Measurements from ENCODE around the gene CIZ1.
A peak's percentile ranks its signal among the peaks of the same experiment; 100 is the strongest.

The CIZ1 gene

DNA sequence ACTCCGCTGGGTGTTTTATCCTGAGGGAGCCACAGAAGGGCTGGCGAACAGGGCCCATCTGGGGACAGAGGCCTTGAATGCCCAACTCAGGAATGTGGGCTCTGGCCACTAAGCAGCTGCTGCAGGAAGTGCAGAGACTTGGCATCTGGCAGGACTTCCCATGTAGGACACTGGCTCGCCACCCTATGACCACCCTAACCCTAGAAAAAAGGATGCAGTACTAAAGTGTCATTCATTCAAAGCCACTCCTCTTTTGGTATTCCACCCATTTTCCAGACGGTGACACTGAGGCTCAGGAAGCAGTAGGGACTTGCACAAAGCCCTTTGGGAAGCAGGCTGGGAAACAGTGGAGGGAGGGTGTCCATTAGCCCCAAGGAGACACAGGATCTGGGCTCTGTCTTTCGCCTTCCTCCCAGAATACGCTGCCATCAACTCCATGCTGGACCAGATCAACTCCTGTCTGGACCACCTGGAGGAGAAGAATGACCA, 28.3 kb downstream of the CIZ1 start:
- Histone ChIP-seq H3K18ac (ENCODE audit: low read depth in 1 of 2, low read length in 2 of 2) (no peak overlapping the region), H2BK5ac (ENCODE audit: low read depth, low read length, poor library complexity, severe bottlenecking) (no peak overlapping the region), H2AFZ (ENCODE audit: low read depth, low read length) (no peak overlapping the region), H3K4me2 (ENCODE audit: low read length, poor library complexity, severe bottlenecking) (no peak overlapping the region), H2AK5ac (ENCODE audit: low read length, severe bottlenecking) (no peak overlapping the region), H3K4me1 (ENCODE audit: control insufficient read depth, insufficient read depth, low read depth, low read length) (peaks cover 15% of the 10 kb centered on the region), H3K27me3 (ENCODE audit: control insufficient read depth in 1 of 2, insufficient read depth in 1 of 2, low read length in 2 of 2) (no peaks in the 10 kb centered on the region), H2BK15ac (ENCODE audit: low read depth, poor library complexity, severe bottlenecking) (no peak overlapping the region), H3K23ac (ENCODE audit: low read length in 2 of 2) (no peak overlapping the region), H3K14ac (ENCODE audit: low read length in 2 of 2) (no peak overlapping the region), H3K36me3 (ENCODE audit: control insufficient read depth in 1 of 2, insufficient read depth in 2 of 2, low read depth in 1 of 2, low read length in 2 of 2) (peaks cover 56 to 62% of the 10 kb centered on the region in 2 experiments), H3K4ac (ENCODE audit: low read depth in 1 of 2, low read length in 2 of 2) (no peak overlapping the region), H4K91ac (ENCODE audit: low read length) (no peak overlapping the region), H3K27ac (ENCODE audit: low read length, poor library complexity, severe bottlenecking) (no peak overlapping the region), H3K9me3 (ENCODE audit: control insufficient read depth, low read length) (no peaks in the 10 kb centered on the region), H3K9ac (ENCODE audit: low read length) (no peak overlapping the region), H2BK12ac (ENCODE audit: low read length in 2 of 2) (no peak overlapping the region), H2BK120ac (ENCODE audit: low read depth, low read length) (no peak overlapping the region), H3K79me1 (replicated peaks; ENCODE audit: low read length, poor library complexity, severe bottlenecking) (peaks cover 26% of the 10 kb centered on the region), H3K4me3 (ENCODE audit: insufficient read depth in 1 of 2, low read depth in 1 of 2, low read length in 2 of 2) (no peak overlapping the region), H4K8ac (ENCODE audit: low read length) (no peak overlapping the region)
- no peak for DNase-seq
- WGBS = 93% methylated on average over 6 of the region's 6 CpGs

DNA sequence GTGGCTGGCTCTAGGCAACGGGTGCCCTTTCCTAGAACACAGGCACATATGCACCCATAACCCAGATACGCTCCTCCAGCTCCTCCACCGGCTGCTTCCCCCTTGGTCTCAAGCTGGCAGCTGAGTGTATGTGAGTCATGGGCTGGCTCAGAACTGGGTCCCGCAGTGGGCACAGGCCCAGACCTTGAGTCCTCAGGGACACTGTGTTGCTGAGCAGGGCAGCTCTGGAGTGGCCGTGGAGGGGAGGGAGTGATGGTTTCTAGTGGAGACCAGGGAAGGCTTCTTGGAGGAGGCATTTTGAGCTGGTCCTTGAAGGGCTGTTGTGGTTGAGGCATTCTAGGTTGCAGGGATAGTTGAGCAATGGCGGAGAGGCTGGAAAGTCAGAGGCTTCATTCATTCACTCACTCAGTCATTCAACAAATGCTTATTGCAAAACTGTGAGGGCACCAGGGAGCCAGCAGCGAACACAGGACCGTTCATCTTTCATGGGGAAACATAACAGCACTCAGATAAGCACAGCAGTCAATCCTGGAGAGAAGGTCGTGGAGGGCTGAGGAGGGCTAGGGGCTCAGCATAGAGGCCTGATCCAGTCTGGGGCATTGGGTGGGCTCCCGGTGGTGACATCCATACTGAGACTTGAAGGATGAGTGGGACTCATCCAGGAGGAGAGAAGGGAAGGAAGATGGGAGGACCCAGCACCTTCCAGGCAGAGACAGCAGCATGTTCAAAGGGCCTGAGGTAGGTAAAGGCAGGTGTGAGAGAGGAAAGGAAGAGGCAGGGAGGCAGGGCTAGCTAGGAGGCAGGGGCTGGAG, 29.0 kb downstream of the CIZ1 start:
- no peak overlapping the region for H3K4ac ChIP-seq (ENCODE audit: low read depth in 1 of 2, low read length in 2 of 2)
- no peak overlapping the region for H3K18ac ChIP-seq (ENCODE audit: low read depth in 1 of 2, low read length in 2 of 2)
- H3K23ac ChIP-seq (ENCODE audit: low read length in 2 of 2) = no peak overlapping the region
- H3K4me1 ChIP-seq (ENCODE audit: control insufficient read depth, insufficient read depth, low read depth, low read length) = peaks cover 15% of the 10 kb centered on the region
- 94% methylated on average over 10 of the region's 10 CpGs for whole genome bisulfite sequencing
- no peak overlapping the region for H4K8ac ChIP-seq (ENCODE audit: low read length)
- peaks cover 49 to 56% of the 10 kb centered on the region in 2 experiments for H3K36me3 ChIP-seq (ENCODE audit: control insufficient read depth in 1 of 2, insufficient read depth in 2 of 2, low read depth in 1 of 2, low read length in 2 of 2)
- no peak overlapping the region for H2BK5ac ChIP-seq (ENCODE audit: low read depth, low read length, poor library complexity, severe bottlenecking)
- H3K79me1 ChIP-seq (replicated peaks; ENCODE audit: low read length, poor library complexity, severe bottlenecking) = peaks cover 25% of the 10 kb centered on the region
- no peak overlapping the region for H2BK15ac ChIP-seq (ENCODE audit: low read depth, poor library complexity, severe bottlenecking)
- no peak overlapping the region for H3K4me3 ChIP-seq (ENCODE audit: insufficient read depth in 1 of 2, low read depth in 1 of 2, low read length in 2 of 2)
- no peak for DNase-seq
- H3K9ac ChIP-seq (ENCODE audit: low read length) = no peak overlapping the region
- no peak overlapping the region for H3K14ac ChIP-seq (ENCODE audit: low read length in 2 of 2)
- H4K91ac ChIP-seq (ENCODE audit: low read length) = no peak overlapping the region
- H2AFZ ChIP-seq (ENCODE audit: low read depth, low read length) = no peak overlapping the region
- no peak overlapping the region for H3K27ac ChIP-seq (ENCODE audit: low read length, poor library complexity, severe bottlenecking)
- H2AK5ac ChIP-seq (ENCODE audit: low read length, severe bottlenecking) = no peak overlapping the region
- no peak overlapping the region for H2BK12ac ChIP-seq (ENCODE audit: low read length in 2 of 2)
- H3K4me2 ChIP-seq (ENCODE audit: low read length, poor library complexity, severe bottlenecking) = no peak overlapping the region
- H2BK120ac ChIP-seq (ENCODE audit: low read depth, low read length) = no peak overlapping the region
- no peaks in the 10 kb centered on the region for H3K9me3 ChIP-seq (ENCODE audit: control insufficient read depth, low read length)
- H3K27me3 ChIP-seq (ENCODE audit: control insufficient read depth in 1 of 2, insufficient read depth in 1 of 2, low read length in 2 of 2) = no peaks in the 10 kb centered on the region

DNA sequence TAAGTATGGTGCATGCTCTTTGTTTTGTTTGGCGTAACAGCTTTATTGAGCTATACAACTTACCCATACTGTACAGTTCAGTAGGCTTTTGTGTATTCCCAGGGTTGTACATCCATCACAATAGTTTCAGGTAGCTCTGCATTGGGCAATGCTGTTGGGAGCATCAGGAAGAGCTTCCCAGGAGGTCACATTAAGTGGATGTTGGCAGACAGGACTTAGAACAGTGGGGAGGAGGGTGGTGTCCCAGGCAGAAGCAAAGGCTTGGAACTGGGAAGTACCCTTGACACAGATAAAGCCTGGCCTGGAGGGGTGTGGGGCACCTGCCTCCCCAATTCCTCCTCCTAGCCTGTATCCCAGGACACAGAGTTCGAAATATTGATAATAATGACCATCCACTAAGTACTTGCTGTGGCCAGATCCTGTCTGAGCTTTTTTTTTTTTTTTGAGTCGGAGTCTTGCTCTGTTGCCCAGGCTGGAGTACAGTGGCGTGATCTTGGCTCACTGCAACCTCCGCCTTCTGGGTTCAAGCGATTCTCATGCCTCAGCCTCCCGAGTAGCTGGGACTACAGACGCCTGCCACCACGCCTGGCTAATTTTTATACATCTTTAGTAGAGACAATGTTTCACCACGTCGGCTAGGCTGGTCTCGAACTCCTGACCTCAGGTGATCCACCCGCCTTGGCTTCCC, 30.0 kb downstream of the CIZ1 start:
- peaks cover 16% of the 10 kb centered on the region for H3K79me1 ChIP-seq (replicated peaks; ENCODE audit: low read length, poor library complexity, severe bottlenecking)
- peaks cover 15% of the 10 kb centered on the region for H3K4me1 ChIP-seq (ENCODE audit: control insufficient read depth, insufficient read depth, low read depth, low read length)
- peak; percentile 13 for DNase-seq
- no peak overlapping the region for H2BK12ac ChIP-seq (ENCODE audit: low read length in 2 of 2)
- H3K9ac ChIP-seq (ENCODE audit: low read length) = peak overlapping the region; percentile 86
- no peak overlapping the region for H2BK5ac ChIP-seq (ENCODE audit: low read depth, low read length, poor library complexity, severe bottlenecking)
- 95% methylated on average over 12 of the region's 13 CpGs for WGBS
- H3K9me3 ChIP-seq (ENCODE audit: control insufficient read depth, low read length) = no peaks in the 10 kb centered on the region
- H2BK15ac ChIP-seq (ENCODE audit: low read depth, poor library complexity, severe bottlenecking) = no peak overlapping the region
- H3K27me3 ChIP-seq (ENCODE audit: control insufficient read depth in 1 of 2, insufficient read depth in 1 of 2, low read length in 2 of 2) = no peaks in the 10 kb centered on the region
- no peak overlapping the region for H4K8ac ChIP-seq (ENCODE audit: low read length)
- H2AFZ ChIP-seq (ENCODE audit: low read depth, low read length) = no peak overlapping the region
- H3K4me2 ChIP-seq (ENCODE audit: low read length, poor library complexity, severe bottlenecking) = peak overlapping the region; percentile 16
- H3K23ac ChIP-seq (ENCODE audit: low read length in 2 of 2) = peak overlapping the region in 1 of 2 experiments; percentile 48
- peak overlapping the region in 1 of 2 experiments; percentile 93 for H3K4me3 ChIP-seq (ENCODE audit: insufficient read depth in 1 of 2, low read depth in 1 of 2, low read length in 2 of 2)
- no peak overlapping the region for H3K4ac ChIP-seq (ENCODE audit: low read depth in 1 of 2, low read length in 2 of 2)
- peaks cover 39 to 45% of the 10 kb centered on the region in 2 experiments for H3K36me3 ChIP-seq (ENCODE audit: control insufficient read depth in 1 of 2, insufficient read depth in 2 of 2, low read depth in 1 of 2, low read length in 2 of 2)
- no peak overlapping the region for H3K27ac ChIP-seq (ENCODE audit: low read length, poor library complexity, severe bottlenecking)
- H3K14ac ChIP-seq (ENCODE audit: low read length in 2 of 2) = no peak overlapping the region
- H4K91ac ChIP-seq (ENCODE audit: low read length) = no peak overlapping the region
- H2BK120ac ChIP-seq (ENCODE audit: low read depth, low read length) = no peak overlapping the region
- no peak overlapping the region for H3K18ac ChIP-seq (ENCODE audit: low read depth in 1 of 2, low read length in 2 of 2)
- no peak overlapping the region for H2AK5ac ChIP-seq (ENCODE audit: low read length, severe bottlenecking)

DNA sequence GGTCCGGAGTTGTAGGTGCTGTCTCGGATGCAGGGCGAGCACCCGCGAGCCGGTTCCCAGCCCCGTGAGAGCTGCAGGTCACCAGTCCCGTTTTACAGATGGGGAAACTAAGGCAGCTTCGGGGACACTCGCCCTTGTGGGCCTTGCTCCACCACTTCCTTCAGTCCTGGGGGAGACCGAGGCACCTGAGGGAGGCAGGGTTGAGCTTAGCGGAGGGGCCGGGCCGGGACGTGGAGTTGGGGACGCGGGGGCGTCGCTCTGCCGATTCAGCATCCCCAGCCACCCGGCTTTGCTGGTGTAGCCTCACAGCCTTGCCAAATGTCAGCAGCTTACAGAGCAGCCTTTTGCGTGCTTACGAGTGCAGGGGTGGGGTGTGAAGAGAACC, 30.8 kb downstream of the CIZ1 start:
- WGBS = 2% methylated on average over 18 of the region's 23 CpGs

More for the DNA sequence above, 30.8 kb downstream of the CIZ1 start:
- Histone ChIP-seq H2BK12ac (ENCODE audit: low read length in 2 of 2) (peak overlapping the region in 1 of 2 experiments; percentile 85), H3K9ac (ENCODE audit: low read length) (peak overlapping the region; percentile 86), H2BK120ac (ENCODE audit: low read depth, low read length) (no peak overlapping the region), H3K27me3 (ENCODE audit: control insufficient read depth in 1 of 2, insufficient read depth in 1 of 2, low read length in 2 of 2) (no peaks in the 10 kb centered on the region), H3K4me2 (ENCODE audit: low read length, poor library complexity, severe bottlenecking) (peak overlapping the region; percentile 94), H2AFZ (ENCODE audit: low read depth, low read length) (peak overlapping the region; percentile 79), H4K91ac (ENCODE audit: low read length) (peak overlapping the region; percentile 52), H3K23ac (ENCODE audit: low read length in 2 of 2) (peak overlapping the region in 1 of 2 experiments; percentile 78), H2BK5ac (ENCODE audit: low read depth, low read length, poor library complexity, severe bottlenecking) (no peak overlapping the region), H3K36me3 (ENCODE audit: control insufficient read depth in 1 of 2, insufficient read depth in 2 of 2, low read depth in 1 of 2, low read length in 2 of 2) (peaks cover 32 to 38% of the 10 kb centered on the region in 2 experiments), H3K9me3 (ENCODE audit: control insufficient read depth, low read length) (no peaks in the 10 kb centered on the region), H2AK5ac (ENCODE audit: low read length, severe bottlenecking) (no peak overlapping the region), H3K4me3 (ENCODE audit: insufficient read depth in 1 of 2, low read depth in 1 of 2, low read length in 2 of 2) (peak overlapping the region; percentile 84 to 93), H3K79me1 (replicated peaks; ENCODE audit: low read length, poor library complexity, severe bottlenecking) (peaks cover 15% of the 10 kb centered on the region), H2BK15ac (ENCODE audit: low read depth, poor library complexity, severe bottlenecking) (no peak overlapping the region), H3K14ac (ENCODE audit: low read length in 2 of 2) (peak overlapping the region in 1 of 2 experiments; percentile 92), H4K8ac (ENCODE audit: low read length) (peak overlapping the region; percentile 19), H3K4ac (ENCODE audit: low read depth in 1 of 2, low read length in 2 of 2) (peak overlapping the region; percentile 60 to 73), H3K18ac (ENCODE audit: low read depth in 1 of 2, low read length in 2 of 2) (peak overlapping the region in 1 of 2 experiments; percentile 54), H3K4me1 (ENCODE audit: control insufficient read depth, insufficient read depth, low read depth, low read length) (peaks cover 15% of the 10 kb centered on the region), H3K27ac (ENCODE audit: low read length, poor library complexity, severe bottlenecking) (no peak overlapping the region)
- DNase-seq = peak; percentile 24
